ENCODE measurements around the gene CPSF3. TPM values are rescaled to one million over a fixed set of nuclear protein-coding genes. Genes with fewer than 3 reads are reported as not detected.
A peak's percentile ranks its signal among the peaks of the same experiment; 100 is the strongest.

Gene CPSF3
- total and polyA plus RNA-seq, 2 of the 4 experiments (the other 2 are of a cell fraction) = 29.2 to 64.5 TPM

- in situ Hi-C loops (cut with MboI; ENCODE audit: low sequenced_read_pairs) = no loop called here
- no peak overlapping the region for H2AK9ac ChIP-seq (replicated peaks; ENCODE audit: low read depth, low read length, poor library complexity)
- dilution Hi-C loops (cut with HindIII; ENCODE audit: low sequenced_read_pairs, unreplicated experiment) = no loop called here
- no peak overlapping the region for H4K5ac ChIP-seq (ENCODE audit: low read depth, low read length)
- WGBS, 2 experiments (ENCODE audit: extremely low coverage in 2 of 2, insufficient read length in 1 of 2) = no CpG with 5 or more reads among the region's 2 CpGs
- ChIA-PET CTCF (no interaction called here), POLR2A (ENCODE audit: unreplicated experiment) (interaction anchor here (0.6 kb wide), 1 partner anchor 195 kb away, joined by 3 read pairs; no protein-coding TSS in a partner anchor)
- peak overlapping the region; percentile 86 for H2BK5ac ChIP-seq (ENCODE audit: low read depth, low read length, poor library complexity, severe bottlenecking)
- H3K9me1 ChIP-seq (ENCODE audit: insufficient read depth, low read length) = peaks cover 29% of the 10 kb centered on the region
- no peaks in the 10 kb centered on the region for H3K27me3 ChIP-seq (ENCODE audit: control insufficient read depth, insufficient read depth, low read length)
- H3K23ac ChIP-seq (ENCODE audit: low read depth, low read length) = no peak overlapping the region
- peak overlapping the region; percentile 67; the same call in 1 of the 2 replicates for H3K4me2 ChIP-seq (ENCODE audit: low read depth, low read length)
- no peaks in the 10 kb centered on the region for H3K9me3 ChIP-seq (ENCODE audit: control insufficient read depth, insufficient read depth, low read length)
- BruUV-seq (replicated peaks) = TSS peak; percentile 75
- H4K91ac ChIP-seq (ENCODE audit: insufficient read depth, low read depth, low read length) = no peak overlapping the region
- peaks cover 36% of the 10 kb centered on the region for H3K36me3 ChIP-seq (ENCODE audit: control insufficient read depth, insufficient read depth, low read length)
- DNase-seq = peak; percentile 83
- no peak overlapping the region for H4K8ac ChIP-seq (ENCODE audit: low read depth in 2 of 2, low read length in 2 of 2)
- peak overlapping the region; percentile 24; the same call in 1 of the 2 replicates for H3K27ac ChIP-seq (ENCODE audit: insufficient read depth, low read length)
- TF ChIP-seq CEBPB (IDR thresholded peaks at IDR 0.05; ENCODE audit: low read depth, low read length) = peak; percentile 81
- no peak for TF ChIP-seq USF2 (IDR thresholded peaks at IDR 0.05; ENCODE audit: low read depth, low read length)
- TF ChIP-seq FOS (IDR thresholded peaks at IDR 0.05; ENCODE audit: low read depth, low read length) = peak; percentile 62; the same call in 1 of the 2 replicates
- no peak for TF ChIP-seq POLR2A (IDR thresholded peaks at IDR 0.05; ENCODE audit: low read depth, low read length)
- no peak for TF ChIP-seq ELK1 (IDR thresholded peaks at IDR 0.05; ENCODE audit: borderline replicate concordance, low read depth, low read length)
- H2AK5ac ChIP-seq (ENCODE audit: low read depth, low read length) = no peak overlapping the region
- H3K4ac ChIP-seq (ENCODE audit: low read depth, low read length) = no peak overlapping the region
- no peak overlapping the region for H2BK120ac ChIP-seq (ENCODE audit: low read depth, low read length)
- H3K9ac ChIP-seq (ENCODE audit: low read depth, low read length) = no peak overlapping the region
- H2BK15ac ChIP-seq (ENCODE audit: low read depth, low read length) = no peak overlapping the region
- H3K4me1 ChIP-seq (ENCODE audit: control insufficient read depth, insufficient read depth, low read length) = peaks cover 31% of the 10 kb centered on the region
- no peak overlapping the region for H2AFZ ChIP-seq (replicated peaks; ENCODE audit: low read length, poor library complexity)
- peaks cover 8 to 54% of the 10 kb centered on the region in 2 experiments for H3K79me1 ChIP-seq (ENCODE audit: low read depth in 1 of 2, low read length in 2 of 2)
- no peak overlapping the region for H3K14ac ChIP-seq (replicated peaks; ENCODE audit: low read depth, low read length)
- H4K20me1 ChIP-seq (ENCODE audit: insufficient read depth, low read length) = peaks cover 25% of the 10 kb centered on the region
- intact Hi-C loops (cut with micrococcal nuclease) = no loop called here
- H3K4me3 ChIP-seq (ENCODE audit: insufficient read depth, low read depth, low read length) = no peak overlapping the region
- peak; percentile 82 for ATAC-seq (ENCODE audit: low read depth)
- H3K18ac ChIP-seq (ENCODE audit: low read depth, low read length) = peak overlapping the region; percentile 9; the same call in 1 of the 2 replicates
- no peak overlapping the region for H2BK20ac ChIP-seq (ENCODE audit: low read depth, low read length)
- H3K56ac ChIP-seq (ENCODE audit: extremely low read depth, insufficient read depth, low read length) = no peak overlapping the region
Measured at GRCh38 chr2:9403924-9404323, 19.5 kb upstream of the CPSF3 start.

All from IMR-90 (cell line).